Kasumi-1 (cell line): ENCODE data around the gene OR6N1.

Experiments used
- DNase-seq, 2 experiments: peaks; one replicate each; lab custom pipeline; 2025; lab: John Stamatoyannopoulos, UW

The OR6N1 gene

GRCh38 chr1:158771950-158772866, at the start of gene OR6N1:
Gene OR6N1 (minus strand): TSS chr1:158772195. CDS start chr1:158766682, 5,513 bp downstream.
- no peak for DNase-seq

- no peak for DNase-seq
These were observed 49.7 kb upstream of the OR6N1 start for GRCh38 chr1:158821723-158822122.

DNA sequence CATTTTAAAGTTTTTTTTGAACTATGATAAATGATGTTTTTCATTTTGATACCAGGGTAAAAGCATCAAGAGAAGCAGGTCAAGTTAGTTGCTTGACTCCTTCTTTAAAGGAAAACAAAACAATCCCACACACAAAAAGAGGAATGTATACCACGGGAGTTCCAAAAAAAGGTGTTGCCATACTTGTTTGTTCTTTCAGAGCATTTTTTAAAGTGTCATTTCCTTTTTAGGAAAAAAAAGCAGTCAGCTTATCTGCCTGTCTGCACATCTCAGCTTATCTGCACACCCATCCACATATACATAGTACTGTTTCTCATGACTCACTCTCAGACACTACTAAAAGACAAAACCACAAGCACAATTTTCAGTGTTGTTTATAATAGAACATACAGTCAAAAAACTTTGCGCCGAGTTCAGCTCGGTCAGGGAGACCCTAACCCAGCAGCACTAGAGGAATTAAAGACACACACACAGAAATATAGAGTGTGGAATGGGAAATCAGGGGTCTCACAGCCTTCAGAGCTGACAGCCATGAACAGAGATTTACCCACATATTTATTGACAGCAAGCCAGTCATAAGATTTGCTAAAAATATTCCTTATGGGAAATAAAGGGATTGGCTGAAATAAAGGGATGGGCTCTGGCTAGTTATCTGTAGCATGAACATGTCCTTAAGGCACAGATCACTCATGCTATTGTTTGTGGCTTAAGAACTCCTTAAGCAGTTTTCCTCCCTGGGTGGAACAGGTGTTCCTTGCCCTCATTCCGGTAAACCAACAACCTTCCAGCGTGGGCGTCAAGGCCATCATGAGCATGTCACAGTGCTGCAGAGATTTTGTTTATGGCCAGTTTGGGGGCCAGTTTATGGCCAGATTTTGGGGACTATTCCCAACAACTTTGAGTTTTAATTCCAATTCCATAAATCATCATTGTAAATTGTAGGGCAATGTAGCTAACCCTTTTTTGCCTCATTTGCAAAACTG, 47.8 kb upstream of the OR6N1 start:
- DNase-seq: peak; percentile 31 to 46

- DNase-seq: peak; percentile 70 to 72
These were observed 47.0 kb upstream of the OR6N1 start for GRCh38 chr1:158818975-158819431.

DNA sequence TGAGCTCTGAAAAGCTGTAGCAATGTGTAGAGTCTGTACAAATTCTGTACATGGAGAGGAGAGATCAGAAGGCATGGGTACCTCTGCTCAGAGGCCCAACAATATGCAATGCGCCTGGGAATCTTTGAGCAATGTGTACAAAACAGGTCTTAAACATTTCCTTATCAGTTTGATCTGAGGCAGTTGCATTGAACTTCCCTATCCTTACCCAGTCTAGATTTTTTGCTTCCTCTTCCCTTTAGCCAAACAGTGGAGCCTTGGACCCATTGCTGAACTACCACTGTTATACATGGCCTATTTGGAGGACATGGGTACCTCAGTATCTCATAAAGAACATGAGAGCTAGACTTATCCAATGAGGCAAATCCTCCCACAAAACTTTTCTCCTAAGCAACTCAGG, 46.6 kb upstream of the OR6N1 start:
- peak; percentile 76 to 78 for DNase-seq

DNA sequence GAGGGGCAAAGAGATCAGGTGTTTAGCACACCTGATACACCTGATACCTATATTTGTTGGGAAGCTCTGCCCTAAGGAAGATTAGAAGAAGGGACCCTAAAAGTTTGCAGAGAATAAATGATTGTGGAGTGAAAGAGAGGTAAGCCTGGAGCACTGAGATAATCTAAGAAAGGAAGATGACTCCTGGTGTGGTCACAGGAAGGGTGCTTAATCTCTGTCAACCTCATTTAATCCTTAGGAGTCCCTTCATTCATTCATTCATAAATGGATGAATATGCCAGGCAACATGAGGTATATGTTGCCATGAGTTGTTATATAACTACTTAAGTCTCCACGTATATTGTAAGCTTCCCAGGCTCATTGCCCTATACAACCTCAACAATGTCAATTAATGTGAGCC, 43.0 kb upstream of the OR6N1 start:
- no peak for DNase-seq

- peak; percentile 8 to 20 for DNase-seq
These were observed 41.2 kb upstream of the OR6N1 start for GRCh38 chr1:158813164-158813563.

- no peak for DNase-seq
These were observed 40.3 kb upstream of the OR6N1 start for GRCh38 chr1:158812336-158812735.

GRCh38 chr1:158810311-158810710, 38.3 kb upstream of the OR6N1 start:
- peak; percentile 49 to 60 for DNase-seq

GRCh38 chr1:158809862-158810261, 37.9 kb upstream of the OR6N1 start:
- DNase-seq: peak; percentile 71 to 82

- peak; percentile 23 to 37 for DNase-seq
These were observed 37.3 kb upstream of the OR6N1 start for GRCh38 chr1:158809256-158809655.

- DNase-seq: no peak
These were observed 35.0 kb upstream of the OR6N1 start for GRCh38 chr1:158806916-158807536.

GRCh38 chr1:158803678-158804077, 31.7 kb upstream of the OR6N1 start:
- no peak for DNase-seq

DNA sequence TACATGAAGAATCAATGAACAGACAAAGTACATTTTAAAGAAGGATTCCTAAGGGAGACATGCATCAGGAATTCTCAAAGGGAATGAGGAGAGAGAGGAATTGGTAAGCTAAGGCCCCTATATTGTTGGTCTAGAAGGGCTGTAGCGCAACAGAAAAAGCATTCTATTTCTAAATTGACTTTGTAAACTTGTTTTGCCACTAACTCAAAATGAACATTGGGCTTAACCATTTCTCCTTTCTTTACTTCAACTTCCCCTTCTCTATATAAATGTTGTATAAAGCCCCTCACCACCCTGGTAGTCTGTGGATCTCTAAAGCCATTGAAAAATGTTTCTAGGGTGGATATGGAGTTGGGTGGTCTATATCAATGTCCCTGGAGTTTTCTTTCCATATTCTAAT, 29.4 kb upstream of the OR6N1 start:
- no peak for DNase-seq

DNA sequence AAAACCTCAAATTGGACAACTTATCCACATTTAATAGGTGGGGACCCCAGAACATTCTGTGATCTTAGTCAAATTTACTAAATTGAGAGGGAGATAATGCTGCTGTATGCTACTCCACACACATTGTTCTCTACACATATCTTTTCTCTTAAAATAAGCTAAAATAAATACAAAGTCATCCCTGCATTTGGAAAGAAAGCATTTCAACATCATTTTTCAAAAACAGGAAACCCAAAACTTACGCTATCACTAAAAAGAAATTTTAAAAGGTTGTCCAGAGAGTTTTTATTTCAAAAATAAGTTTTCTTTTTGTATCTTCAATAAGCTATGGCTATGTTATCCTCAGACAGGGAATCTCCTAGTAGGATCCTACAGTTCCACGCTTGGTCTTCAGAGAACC, 28.5 kb upstream of the OR6N1 start:
- DNase-seq: no peak

DNA sequence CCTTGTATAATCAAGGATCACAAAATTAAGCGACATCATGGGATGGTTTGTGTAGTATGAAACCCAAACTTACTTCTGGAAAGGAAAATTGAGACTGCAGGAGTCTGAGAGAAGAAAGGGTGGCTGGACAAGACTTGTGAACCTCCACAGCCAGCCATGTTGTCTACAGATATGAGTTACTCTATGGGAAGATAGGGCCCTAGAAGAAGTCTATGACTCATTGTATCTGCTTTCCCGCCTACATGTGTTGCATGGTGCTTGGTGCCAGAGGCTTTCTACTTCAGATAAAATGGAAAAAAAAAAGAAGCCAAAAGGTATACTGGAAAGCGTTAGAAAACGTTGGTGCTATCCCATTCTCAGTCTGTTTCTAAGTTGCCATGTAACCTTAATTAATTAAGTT, 27.7 kb upstream of the OR6N1 start:
- DNase-seq: no peak

DNA sequence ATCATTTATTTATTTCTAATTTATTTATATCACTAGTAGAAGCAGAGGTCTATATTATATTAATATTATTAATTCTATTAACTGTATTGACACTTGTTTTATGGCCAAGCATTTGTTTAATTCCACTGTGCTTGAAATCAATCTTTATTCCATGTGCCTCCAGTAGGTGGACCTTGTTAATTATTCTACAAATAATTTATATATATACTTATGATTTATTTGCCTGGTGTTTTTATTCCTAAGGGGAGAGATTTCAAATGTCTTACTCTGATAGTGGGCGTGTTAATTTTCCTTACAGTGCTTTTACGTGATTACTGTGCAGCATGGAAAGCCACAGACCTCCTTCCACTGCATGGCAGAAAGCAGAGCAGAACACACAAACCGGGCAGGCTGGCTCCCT, 26.5 kb upstream of the OR6N1 start:
- peak in 1 of 2 experiments; percentile 10 for DNase-seq

- no peak for DNase-seq
These were observed 22.3 kb upstream of the OR6N1 start for GRCh38 chr1:158794247-158794646.

DNA sequence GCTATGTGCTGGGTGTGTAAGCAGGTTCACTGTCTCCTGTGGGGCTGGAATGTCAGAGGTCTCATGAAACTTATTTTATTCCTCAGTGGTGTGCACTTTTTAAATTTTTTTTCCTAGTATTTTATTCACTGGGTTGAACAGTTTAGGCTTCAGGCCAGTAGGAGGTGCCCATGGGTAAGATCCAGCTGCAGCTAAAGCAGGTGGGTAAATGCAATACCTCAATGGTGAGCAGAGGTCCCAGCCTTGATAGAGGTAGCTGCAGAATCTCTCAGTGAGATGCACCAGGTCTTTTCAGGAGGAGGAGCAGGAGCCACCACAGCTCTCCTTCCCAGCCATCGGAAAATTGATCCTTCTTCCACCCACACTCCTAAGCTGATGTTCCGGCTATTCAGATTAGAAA, 21.6 kb upstream of the OR6N1 start:
- DNase-seq: peak in 1 of 2 experiments; percentile 21

DNA sequence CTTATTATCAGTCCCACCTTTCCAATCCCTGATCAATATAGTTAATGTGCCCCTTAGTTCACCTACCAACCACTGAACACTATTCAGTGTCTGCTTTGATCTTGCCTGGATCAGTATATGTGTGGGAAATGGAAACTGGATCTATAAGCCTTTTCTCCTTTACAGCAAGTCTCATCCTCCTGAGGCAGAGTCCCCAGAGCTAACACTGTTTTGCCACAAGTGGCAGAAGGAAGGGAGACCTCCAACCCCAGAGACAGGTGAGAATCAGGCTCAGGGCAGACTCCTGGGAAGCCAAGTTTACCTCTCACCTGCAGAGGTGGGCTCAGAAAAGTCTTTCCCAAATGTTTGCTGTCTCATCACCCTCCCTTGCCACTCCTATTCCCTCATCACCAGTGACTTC, 9.1 kb upstream of the OR6N1 start, which contains the start of gene OR6N2:
Gene OR6N2 (minus strand): TSS at position 101 of the 400 bp plus-strand sequence. CDS start 3,569 bp downstream, outside the sequence.
- no peak for DNase-seq

- DNase-seq: no peak
These were observed 17.6 kb downstream of the OR6N1 start, which contains the start of gene OR6K6 for GRCh38 chr1:158754420-158754819. Gene OR6K6 (plus strand): TSS chr1:158754720. CDS start chr1:158754888, 168 bp downstream.
